ENCODE measurements around the gene OR2V1. TPM values are rescaled to one million over a fixed set of nuclear protein-coding genes. Genes with fewer than 3 reads are reported as not detected.

The OR2V1 gene
- total RNA-seq, 4 donors from 2014 or later, result not detected

DNA sequence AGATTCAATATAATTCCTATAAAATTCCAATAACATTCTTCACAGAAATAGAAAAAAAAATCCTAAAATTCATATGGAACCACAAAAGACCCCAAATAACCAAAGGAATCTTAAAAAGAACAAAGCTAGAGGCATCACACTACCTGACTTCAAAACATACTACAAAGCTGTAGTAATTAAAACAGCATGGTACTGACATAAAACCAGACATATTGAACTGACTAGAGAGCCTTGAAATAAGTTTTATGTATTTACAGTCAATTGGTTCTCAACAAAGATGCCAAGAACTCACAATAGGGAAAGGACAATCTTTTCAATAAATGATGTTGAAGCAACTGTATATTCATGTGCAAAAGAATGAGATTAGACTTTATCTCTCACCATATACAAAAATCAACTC is 54.0 kb downstream of the OR2V1 start:
- TF ChIP-seq, protein P1, sequence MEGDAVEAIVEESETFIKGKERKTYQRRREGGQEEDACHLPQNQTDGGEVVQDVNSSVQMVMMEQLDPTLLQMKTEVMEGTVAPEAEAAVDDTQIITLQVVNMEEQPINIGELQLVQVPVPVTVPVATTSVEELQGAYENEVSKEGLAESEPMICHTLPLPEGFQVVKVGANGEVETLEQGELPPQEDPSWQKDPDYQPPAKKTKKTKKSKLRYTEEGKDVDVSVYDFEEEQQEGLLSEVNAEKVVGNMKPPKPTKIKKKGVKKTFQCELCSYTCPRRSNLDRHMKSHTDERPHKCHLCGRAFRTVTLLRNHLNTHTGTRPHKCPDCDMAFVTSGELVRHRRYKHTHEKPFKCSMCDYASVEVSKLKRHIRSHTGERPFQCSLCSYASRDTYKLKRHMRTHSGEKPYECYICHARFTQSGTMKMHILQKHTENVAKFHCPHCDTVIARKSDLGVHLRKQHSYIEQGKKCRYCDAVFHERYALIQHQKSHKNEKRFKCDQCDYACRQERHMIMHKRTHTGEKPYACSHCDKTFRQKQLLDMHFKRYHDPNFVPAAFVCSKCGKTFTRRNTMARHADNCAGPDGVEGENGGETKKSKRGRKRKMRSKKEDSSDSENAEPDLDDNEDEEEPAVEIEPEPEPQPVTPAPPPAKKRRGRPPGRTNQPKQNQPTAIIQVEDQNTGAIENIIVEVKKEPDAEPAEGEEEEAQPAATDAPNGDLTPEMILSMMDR (IDR thresholded peaks at IDR 0.05; ENCODE audit: low read depth), result no peak

Other genes with a start within 250 kb of the OR2V1 start
- 1 to 10 TPM in 1 of 4 donors, under 1 TPM in 1, not detected in 2; 0.34 to 4.3 TPM for gene BTNL8, start 232.0 kb downstream of the OR2V1 start, total RNA-seq
- gene BTNL3, start 142.3 kb downstream of the OR2V1 start, total RNA-seq, result under 1 TPM in 1 of 4 donors, not detected in 3; 0.22 TPM
- gene BTNL9, start 90.9 kb downstream of the OR2V1 start, total RNA-seq, result 100 to 1,000 TPM in 2 of 4 donors, 10 to 100 TPM in 2; 69.2 to 579 (median 129) TPM
- gene OR2V2, start 16.4 kb upstream of the OR2V1 start, total RNA-seq, result not detected
- gene TRIM7, start 74.0 kb upstream of the OR2V1 start, total RNA-seq, result 1 to 10 TPM; 1.9 to 6.6 (median 2.8) TPM
- gene TRIM41, start 92.1 kb upstream of the OR2V1 start, total RNA-seq, result 10 to 100 TPM in 3 of 4 donors, 1 to 10 TPM in 1; 8.5 to 17.3 (median 12.7) TPM
- 1,000 to 10,000 TPM; 1,597 to 2,011 (median 1,911) TPM for gene RACK1, start 112.7 kb upstream of the OR2V1 start, total RNA-seq
- 10 to 100 TPM; 15.1 to 33.3 (median 24.1) TPM for gene TRIM52, start 130.0 kb upstream of the OR2V1 start, total RNA-seq
- gene OR4F3, start 236.1 kb upstream of the OR2V1 start, total RNA-seq, result not detected

Measured in subcutaneous adipose tissue (tissue), 4 donors.